ENCODE measurements around the gene LRG1. TPM values are rescaled to one million over a fixed set of nuclear protein-coding genes. Genes with fewer than 3 reads are reported as not detected.

LRG1 gene
- total and polyA plus RNA-seq, 9 donors = 0.33 to 7.6 (median 2.7) TPM

DNA sequence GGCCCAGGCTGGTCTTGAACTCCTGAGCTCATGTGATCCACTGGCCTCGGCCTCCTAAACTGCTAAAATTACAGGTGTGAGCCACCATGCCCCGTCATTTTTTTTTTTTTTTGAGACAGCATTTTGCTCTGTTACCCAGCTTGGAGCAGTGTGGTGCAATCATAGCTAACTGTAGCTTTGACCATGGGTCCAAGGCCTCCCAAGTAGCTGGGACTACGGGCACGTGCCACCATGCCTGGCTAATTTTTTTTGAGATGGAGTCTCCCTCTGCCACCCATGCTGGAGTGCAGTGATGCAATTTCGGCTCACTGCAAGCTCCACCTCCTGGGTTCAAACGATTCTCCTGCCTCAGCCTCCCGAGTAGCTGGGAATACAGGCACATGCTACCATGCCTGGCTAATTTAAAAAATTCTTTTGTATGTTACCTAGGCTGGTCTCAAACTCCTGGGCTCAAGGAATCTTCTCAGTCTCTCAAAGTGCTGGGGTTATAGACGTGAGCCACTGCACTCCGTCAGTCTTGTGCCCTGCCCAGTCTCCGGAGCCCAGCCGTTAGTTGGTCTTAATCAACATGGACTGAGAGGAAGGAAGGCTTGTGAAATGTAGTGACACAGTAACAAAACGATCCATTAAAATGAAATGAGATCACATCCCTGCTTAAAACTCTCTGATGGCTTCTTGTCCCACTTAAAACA, 1.4 kb upstream of the LRG1 start:
- WGBS, 3 donors = 85 to 92% (median 86%) methylated on average over 12 of the region's 12 CpGs
- Histone ChIP-seq H3K4me3 (no peak overlapping the region), H3K4me1 (ENCODE audit: insufficient read depth) (peaks cover 6% of the 10 kb centered on the region), H3K27ac (no peak overlapping the region), H3K9me3 (no peaks in the 10 kb centered on the region), H3K27me3 (no peaks in the 10 kb centered on the region), H3K36me3 (no peaks in the 10 kb centered on the region)
- intact Hi-C loops (cut with DNase I) = no loop called here
- DNase-seq = no peak
- TF ChIP-seq, protein P1, sequence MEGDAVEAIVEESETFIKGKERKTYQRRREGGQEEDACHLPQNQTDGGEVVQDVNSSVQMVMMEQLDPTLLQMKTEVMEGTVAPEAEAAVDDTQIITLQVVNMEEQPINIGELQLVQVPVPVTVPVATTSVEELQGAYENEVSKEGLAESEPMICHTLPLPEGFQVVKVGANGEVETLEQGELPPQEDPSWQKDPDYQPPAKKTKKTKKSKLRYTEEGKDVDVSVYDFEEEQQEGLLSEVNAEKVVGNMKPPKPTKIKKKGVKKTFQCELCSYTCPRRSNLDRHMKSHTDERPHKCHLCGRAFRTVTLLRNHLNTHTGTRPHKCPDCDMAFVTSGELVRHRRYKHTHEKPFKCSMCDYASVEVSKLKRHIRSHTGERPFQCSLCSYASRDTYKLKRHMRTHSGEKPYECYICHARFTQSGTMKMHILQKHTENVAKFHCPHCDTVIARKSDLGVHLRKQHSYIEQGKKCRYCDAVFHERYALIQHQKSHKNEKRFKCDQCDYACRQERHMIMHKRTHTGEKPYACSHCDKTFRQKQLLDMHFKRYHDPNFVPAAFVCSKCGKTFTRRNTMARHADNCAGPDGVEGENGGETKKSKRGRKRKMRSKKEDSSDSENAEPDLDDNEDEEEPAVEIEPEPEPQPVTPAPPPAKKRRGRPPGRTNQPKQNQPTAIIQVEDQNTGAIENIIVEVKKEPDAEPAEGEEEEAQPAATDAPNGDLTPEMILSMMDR (IDR thresholded peaks at IDR 0.05) = no peak
- no peak for TF ChIP-seq EP300 (IDR thresholded peaks at IDR 0.05)
- no peak for TF ChIP-seq POLR2A (IDR thresholded peaks at IDR 0.05)

DNA sequence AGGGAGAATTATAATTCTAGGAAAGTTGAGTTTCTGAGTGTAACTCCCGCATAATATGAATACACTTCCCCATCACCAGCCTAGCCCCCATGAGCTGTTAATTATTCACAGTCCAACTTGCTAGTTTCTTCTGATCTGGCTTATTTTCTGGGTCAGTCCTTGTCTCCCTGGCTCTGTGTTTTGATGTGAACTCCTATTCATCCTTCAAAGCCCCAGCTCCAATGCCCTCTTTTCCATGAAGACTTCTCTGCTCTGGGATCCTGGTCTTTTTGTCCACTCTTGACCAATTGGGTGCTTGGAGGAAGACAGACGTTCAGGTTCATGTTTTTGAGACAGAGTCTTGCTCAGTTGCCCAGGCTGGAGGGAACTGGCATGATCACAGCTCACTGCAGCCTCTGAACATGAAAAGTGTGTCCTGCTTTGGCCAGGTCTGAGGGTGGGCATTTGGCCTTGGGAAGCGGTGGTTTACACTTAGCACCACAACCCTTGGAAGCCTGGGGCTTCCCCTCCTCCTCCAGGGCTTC, 605 bp downstream of the LRG1 start:
- Histone ChIP-seq H3K27ac (peak overlapping the region in 1 of 2 donors; percentile 46), H3K27me3 (no peaks in the 10 kb centered on the region), H3K36me3 (no peaks in the 10 kb centered on the region), H3K9me3 (no peaks in the 10 kb centered on the region), H3K4me3 (no peak overlapping the region), H3K4me1 (ENCODE audit: insufficient read depth) (peaks cover 12% of the 10 kb centered on the region)
- DNase-seq = no peak
- 74 to 87% (median 80%) methylated on average over 3 of the region's 3 CpGs for WGBS, 3 donors
- intact Hi-C loops (cut with DNase I) = no loop called here
- TF ChIP-seq POLR2A (IDR thresholded peaks at IDR 0.05) (no peak), EP300 (IDR thresholded peaks at IDR 0.05) (no peak)
- TF ChIP-seq, protein P1 (IDR thresholded peaks at IDR 0.05) = no peak

DNA sequence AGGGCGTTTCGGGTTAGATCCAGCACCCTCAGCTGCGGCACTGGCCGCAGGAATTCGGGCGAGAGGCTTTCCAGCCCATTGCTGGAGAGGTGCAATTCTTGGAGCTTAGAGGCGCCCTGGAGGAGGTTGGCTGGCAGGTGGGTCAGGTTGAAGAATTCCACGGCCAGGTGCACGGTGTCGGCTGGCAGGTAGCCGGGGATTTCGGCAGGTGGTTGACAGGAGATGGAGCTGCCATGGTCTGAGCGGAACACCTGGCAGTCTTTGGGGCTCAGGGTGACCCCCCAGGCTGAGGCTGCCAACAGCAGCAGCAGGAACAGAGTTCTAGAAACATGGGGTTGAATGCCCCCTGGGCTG, 1.3 kb downstream of the LRG1 start:
- Histone ChIP-seq H3K27me3 (no peaks in the 10 kb centered on the region), H3K9me3 (no peaks in the 10 kb centered on the region), H3K27ac (no peak overlapping the region), H3K4me3 (no peak overlapping the region), H3K4me1 (ENCODE audit: insufficient read depth) (peaks cover 15% of the 10 kb centered on the region), H3K36me3 (no peaks in the 10 kb centered on the region)
- intact Hi-C loops (cut with DNase I) = no loop called here
- TF ChIP-seq POLR2A (IDR thresholded peaks at IDR 0.05) = no peak
- TF ChIP-seq EP300 (IDR thresholded peaks at IDR 0.05) = no peak
- TF ChIP-seq, protein P1 (IDR thresholded peaks at IDR 0.05) = no peak
- 81 to 84% (median 81%) methylated on average over 13 of the region's 13 CpGs for WGBS, 3 donors
- DNase-seq = no peak

DNA sequence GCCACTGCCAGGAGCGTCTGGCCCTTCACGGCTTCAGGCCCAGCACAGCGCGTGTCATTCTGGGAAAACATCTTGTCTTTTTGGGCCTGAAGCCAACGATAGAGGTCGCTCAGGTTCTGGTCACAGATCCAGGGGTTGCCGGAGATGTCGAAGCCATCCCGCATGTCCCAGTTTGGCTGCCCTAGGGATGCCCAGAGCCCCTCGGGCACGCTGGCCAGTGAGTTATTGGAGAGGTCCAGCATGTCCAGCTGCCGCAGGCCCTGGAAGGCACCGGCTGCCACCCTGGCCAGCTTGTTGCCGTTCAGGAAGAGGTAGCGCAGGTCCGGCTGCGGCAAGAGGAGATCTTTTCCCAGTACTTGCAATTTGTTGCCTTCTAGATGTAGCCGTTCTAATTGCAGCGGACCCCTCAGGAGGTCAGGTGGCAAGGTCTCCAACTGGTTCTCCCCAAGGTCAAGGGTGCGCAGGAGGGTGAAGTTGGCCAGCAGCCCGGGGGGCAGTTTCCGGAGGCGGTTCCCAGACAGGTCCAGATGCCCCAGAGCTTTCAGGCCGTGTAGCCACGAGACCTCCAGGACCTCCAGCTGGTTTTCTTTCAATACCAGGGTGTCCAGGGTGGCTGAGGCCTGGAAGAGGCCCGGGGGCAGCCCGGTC, 1.8 kb downstream of the LRG1 start:
- no peaks in the 10 kb centered on the region for H3K36me3 ChIP-seq
- 63 to 70% (median 68%) methylated on average over 27 of the region's 27 CpGs for WGBS, 3 donors
- peaks cover 16% of the 10 kb centered on the region for H3K4me1 ChIP-seq (ENCODE audit: insufficient read depth)
- no peaks in the 10 kb centered on the region for H3K27me3 ChIP-seq
- H3K9me3 ChIP-seq = no peaks in the 10 kb centered on the region
- intact Hi-C loops (cut with DNase I) = no loop called here
- no peak overlapping the region for H3K27ac ChIP-seq
- DNase-seq = peak in 1 of 5 donors; percentile 55
- TF ChIP-seq, protein P1 (IDR thresholded peaks at IDR 0.05) = no peak
- TF ChIP-seq POLR2A (IDR thresholded peaks at IDR 0.05) = no peak
- TF ChIP-seq EP300 (IDR thresholded peaks at IDR 0.05) = no peak
- no peak overlapping the region for H3K4me3 ChIP-seq

All from ovary (tissue), 9 donors.